Esophagus muscularis mucosa (tissue), 4 donors: Measurements from ENCODE around the gene UGT1A6. TPM values are rescaled to one million over a fixed set of nuclear protein-coding genes. Genes with fewer than 3 reads are reported as not detected.
A peak's percentile ranks its signal among the peaks of the same experiment; 100 is the strongest.

Experiments used
- DNase-seq: peaks from one replicate; pipeline ENCODE4 v3.0.0-alpha.2; 2017; ENCODE audit errors: extremely low spot score
- H3K27ac ChIP-seq, 4 donors: fragments of 200-600 bp; sonication (generic); replicated peaks in 1 of 4; 1 replicate in 3 of 4; 2 replicates in 1 of 4; pipeline ENCODE4 v1.5.1; 2016 to 2019; ENCODE audit warnings: mild to moderate bottlenecking in 1 of 4
- H3K27me3 ChIP-seq, 4 donors: fragments of 200-600 bp; sonication (generic); one replicate each; pipeline versions ENCODE4 v1.5.1 to v1.6.0; 2016 to 2019
- H3K36me3 ChIP-seq, 4 donors: fragments of 200-600 bp; sonication (generic); one replicate each; pipeline ENCODE4 v1.5.1; 2016 to 2019
- H3K4me1 ChIP-seq, 4 donors: fragments of 200-600 bp; sonication (generic); one replicate each; pipeline ENCODE4 v1.5.1; 2016 to 2019
- H3K4me3 ChIP-seq, 4 donors: fragments of 200-600 bp; sonication (generic); 1 replicate in 2 of 4; 2 replicates in 2 of 4; pipeline ENCODE4 v1.5.1; 2016 to 2019; ENCODE audit warnings: mild to moderate bottlenecking in 4 of 4, moderate library complexity in 1 of 4
- H3K9me3 ChIP-seq, 4 donors: fragments of 200-600 bp; sonication (generic); 1 replicate in 3 of 4; 2 replicates in 1 of 4; pipeline ENCODE4 v1.5.1; 2016 to 2019
- CTCF ChIP-seq, 3 experiments: fragments of 200-600 bp in 2 of 3; fragments of 450-650 bp in 1 of 3; sonication (generic) in 2 of 3; IDR thresholded peaks; one replicate each; pipeline ENCODE4 v1.5.1; 2017 to 2019; ENCODE audit warnings: antibody characterized with exemption in 3 of 3, mild to moderate bottlenecking in 2 of 3, moderate library complexity in 1 of 3
- EP300 ChIP-seq: sonication (generic); formaldehyde crosslinking; IDR thresholded peaks from one replicate; pipeline ENCODE4 v1.6.1; 2017; ENCODE audit warnings: antibody characterized with exemption
- POLR2A ChIP-seq: fragments of 450-650 bp; IDR thresholded peaks from one replicate; pipeline ENCODE4 v1.6.1; 2017; ENCODE audit warnings: antibody characterized with exemption, moderate library complexity, mild to moderate bottlenecking, low read depth
- POLR2AphosphoS5 ChIP-seq, 2 donors: sonication (generic); formaldehyde crosslinking; IDR thresholded peaks; one replicate each; pipeline ENCODE4 v1.6.1; 2017; ENCODE audit warnings: antibody characterized with exemption in 2 of 2
- WGBS: methylation state at CpG from one replicate; pipeline ENCODE4 v1.1.5; 2018; 5-methylcytosine and 5-hydroxymethylcytosine counted together
- intact Hi-C: fragments of 100-400 bp; cut with DNase I; formaldehyde crosslinking; loops from one replicate; pipeline ENCODE4 v1.15.1; 2023
- total RNA-seq, 4 donors: library from RNA; depleted of rRNA; stranded (reverse); fragments of >200 nt; gene quantifications; one replicate each; pipeline versions ENCODE4 v1.1.0 to v1.2.1, GENCODE V29; 2016

The UGT1A6 gene
- total RNA-seq, 4 donors from 2014 or later = not detected

- H3K9me3 ChIP-seq = no peaks in the 10 kb centered on the region
- DNase-seq = peak; percentile 31
- TF ChIP-seq POLR2AphosphoS5 (IDR thresholded peaks at IDR 0.05) (no peak), CTCF (IDR thresholded peaks at IDR 0.05) (no peak), EP300 (no peak), POLR2A (no peak)
- H3K36me3 ChIP-seq = no peaks in the 10 kb centered on the region
- intact Hi-C loops = no loop called here
- 72% methylated on average over 4 of the region's 4 CpGs for WGBS
- no peak overlapping the region for H3K4me3 ChIP-seq
- no peak overlapping the region for H3K27ac ChIP-seq
- H3K27me3 ChIP-seq = peaks cover 0 to 35% (median 0%) of the 10 kb centered on the region in 4 donors
- H3K4me1 ChIP-seq = no peaks in the 10 kb centered on the region
Observed at GRCh38 chr2:233766416-233766815, 73.7 kb downstream of the UGT1A6 start.

GRCh38 chr2:233768076-233768475 is 75.4 kb downstream of the UGT1A6 start:
- no peaks in the 10 kb centered on the region for H3K4me1 ChIP-seq
- 70% methylated on average over 4 of the region's 4 CpGs for WGBS
- no peaks in the 10 kb centered on the region for H3K36me3 ChIP-seq
- H3K27me3 ChIP-seq = peaks cover 0 to 35% (median 0%) of the 10 kb centered on the region in 4 donors
- no peak overlapping the region for H3K27ac ChIP-seq
- no peaks in the 10 kb centered on the region for H3K9me3 ChIP-seq
- peak; percentile 21 for DNase-seq
- intact Hi-C loops = no loop called here
- TF ChIP-seq POLR2A = no peak
- no peak for TF ChIP-seq EP300
- no peak for TF ChIP-seq POLR2AphosphoS5 (IDR thresholded peaks at IDR 0.05)
- TF ChIP-seq CTCF (IDR thresholded peaks at IDR 0.05) = no peak
- no peak overlapping the region for H3K4me3 ChIP-seq

GRCh38 chr2:233769260-233769659 is 76.6 kb downstream of the UGT1A6 start:
- intact Hi-C loops = no loop called here
- H3K4me1 ChIP-seq = no peaks in the 10 kb centered on the region
- H3K27ac ChIP-seq = no peak overlapping the region
- TF ChIP-seq POLR2AphosphoS5 (IDR thresholded peaks at IDR 0.05) (no peak), POLR2A (no peak), CTCF (IDR thresholded peaks at IDR 0.05) (no peak), EP300 (no peak)
- H3K36me3 ChIP-seq = no peaks in the 10 kb centered on the region
- no peak overlapping the region for H3K4me3 ChIP-seq
- WGBS = 92% methylated on average over 9 of the region's 9 CpGs
- peak; percentile 60 for DNase-seq
- no peaks in the 10 kb centered on the region for H3K9me3 ChIP-seq
- peaks cover 0 to 28% (median 0%) of the 10 kb centered on the region in 4 donors for H3K27me3 ChIP-seq

GRCh38 chr2:233772153-233772552 is 79.5 kb downstream of the UGT1A6 start:
- H3K4me1 ChIP-seq = no peaks in the 10 kb centered on the region
- H3K27me3 ChIP-seq = peaks cover 0 to 6% (median 0%) of the 10 kb centered on the region in 4 donors
- H3K36me3 ChIP-seq = no peaks in the 10 kb centered on the region
- 91% methylated on average over 16 of the region's 16 CpGs for WGBS
- intact Hi-C loops = no loop called here
- peaks cover 0 to 6% (median under 1%) of the 10 kb centered on the region in 4 donors for H3K9me3 ChIP-seq
- DNase-seq = no peak
- no peak overlapping the region for H3K27ac ChIP-seq
- no peak overlapping the region for H3K4me3 ChIP-seq
- no peak for TF ChIP-seq EP300
- no peak for TF ChIP-seq POLR2A

- intact Hi-C loops = no loop called here
- TF ChIP-seq CTCF (IDR thresholded peaks at IDR 0.05) (no peak), POLR2A (no peak), POLR2AphosphoS5 (IDR thresholded peaks at IDR 0.05) (no peak), EP300 (no peak)
- Histone ChIP-seq H3K4me3 (no peak overlapping the region), H3K4me1 (no peaks in the 10 kb centered on the region), H3K27me3 (peaks cover 0 to 6% (median 0%) of the 10 kb centered on the region in 4 donors), H3K27ac (no peak overlapping the region), H3K9me3 (peaks cover 0 to 6% (median 3%) of the 10 kb centered on the region in 4 donors), H3K36me3 (no peaks in the 10 kb centered on the region)
- WGBS = 89% methylated on average over 4 of the region's 5 CpGs
- DNase-seq = peak; percentile 60
Observed at GRCh38 chr2:233772583-233772982, 79.9 kb downstream of the UGT1A6 start.
